Heart left ventricle (tissue), 16 donors: ENCODE data around the gene RGPD6. TPM values are rescaled to one million over a fixed set of nuclear protein-coding genes. Genes with fewer than 3 reads are reported as not detected.
A peak's percentile ranks its signal among the peaks of the same experiment; 100 is the strongest.
"Not testable (repeated sequence)": the region's sequence is repeated elsewhere in the genome, so short reads cannot be mapped to it uniquely, and the experiment has no call there.

Experiments
- ATAC-seq, 4 donors: fragments of 200-7000 bp; cut with Tn5 transposase; one replicate each; pipeline ENCODE4 v1.9.1; 2020 to 2022; ENCODE audit warnings: moderate library complexity in 4 of 4, mild to moderate bottlenecking in 3 of 4, moderate number of reproducible peaks in 1 of 4
- DNase-seq, 5 donors: peaks; one replicate each; pipeline ENCODE4 v3.0.0-alpha.2; 2020
- H3K27ac ChIP-seq, 12 donors: fragments of 200-600 bp; sonication (generic) in 4 of 12; one replicate each; pipeline versions ENCODE4 v1.5.0 to v1.8.0; 2016 to 2022; ENCODE audit warnings: mild to moderate bottlenecking in 2 of 12
- H3K27me3 ChIP-seq, 9 donors: fragments of 200-600 bp; sonication (generic) in 2 of 9; one replicate each; pipeline versions ENCODE4 v1.5.1 to v1.8.0; 2016 to 2022; ENCODE audit warnings: mild to moderate bottlenecking in 3 of 9
- H3K36me3 ChIP-seq, 9 donors: fragments of 200-600 bp; sonication (generic) in 2 of 9; one replicate each; pipeline versions ENCODE4 v1.5.0 to v1.8.0; 2018 to 2022; ENCODE audit warnings: mild to moderate bottlenecking in 2 of 9
- H3K4me1 ChIP-seq, 12 donors: fragments of 200-600 bp; sonication (generic) in 4 of 12; one replicate each; pipeline versions ENCODE4 v1.5.0 to v1.8.0; 2016 to 2022; ENCODE audit warnings: mild to moderate bottlenecking in 3 of 12
- H3K4me3 ChIP-seq, 12 donors: fragments of 200-600 bp; sonication (generic) in 4 of 12; one replicate each; pipeline versions ENCODE4 v1.5.0 to v1.8.0; 2017 to 2022; ENCODE audit warnings: mild to moderate bottlenecking in 9 of 12, moderate library complexity in 4 of 12
- H3K9me3 ChIP-seq, 12 donors: fragments of 200-600 bp; sonication (generic) in 4 of 12; one replicate each; pipeline versions ENCODE4 v1.5.0 to v1.8.0; 2016 to 2022; ENCODE audit warnings: mild to moderate bottlenecking in 1 of 12
- WGBS, 4 donors: extraction: QIAGEN DNeasy Blood & Tissue Kit in 2 of 4; methylation state at CpG; one replicate each; pipeline versions ENCODE4 v1.1.5 to v1.1.7; 2013 to 2018; 5-methylcytosine and 5-hydroxymethylcytosine counted together
- intact Hi-C, 10 donors: fragments of 100-400 bp; cut with DNase I; formaldehyde crosslinking; loops; one replicate each; pipeline versions ENCODE4 v1.11.1 to v1.14.2; 2022
- polyA plus RNA-seq, 2 donors: library from polyadenylated mRNA; stranded (reverse); fragments of 200-250 nt; gene quantifications; one replicate each; pipeline ENCODE4 v1.2.3, GENCODE V29; 2013
- total RNA-seq, 9 donors: library from RNA; depleted of rRNA in 2 of 9; stranded (reverse); fragments of >200 nt in 2 of 9; fragmentation: NEBNext Ultra II Directional in 3 of 9; extraction: Animal tissue kit (Norgen Biotek cat#: 25700) in 3 of 9; gene quantifications; one replicate each; pipeline versions ENCODE4 v1.1.0 to v1.2.4, GENCODE V29; 2016 to 2023
- donor health status: ischemic (EF 13 %, LVEDD 7.1; RV severe dilation, severe dysfunction).
- donor health status: healthy with polysubstance abuse.
- donor health status: DM: no; HTN: yes; CAD: no.
- donor health status: DM: no; HTN: no; CAD: no.
- donor health status: ischemic (EF 25% LVEDD 6.9; RV normal size, moderate dysfunction).
- donor health status: ischemic (EF 25% LVEDD 5.7; RV mildly dilated, moderate dysfunction).
- donor health status: healthy.
- donor health status: DM: yes; HTN: yes; CAD: no.
- donor health status: ischemic (EF 35%, LVEDD 5.7; RV mildly dilated, moderate dysfunction).
- donor health status: nonischemic (EF 11% LVEDD 7.7; RV severe dilation, severe dysfunction).
- donor health status: DM: yes; HTN: yes; CAD: no.
- donor health status: PGD.
- donor health status: ischemic (EF 29% LVEDD 5.4; RV normal size, mild dysfunction).
- donor health status: nonischemic (EF 23%, LVEDD 6.1; RV moderate dilation, normal function).

Gene RGPD6
- total and polyA plus RNA-seq, 11 donors = 8.7 to 23.9 (median 15.3) TPM

DNA sequence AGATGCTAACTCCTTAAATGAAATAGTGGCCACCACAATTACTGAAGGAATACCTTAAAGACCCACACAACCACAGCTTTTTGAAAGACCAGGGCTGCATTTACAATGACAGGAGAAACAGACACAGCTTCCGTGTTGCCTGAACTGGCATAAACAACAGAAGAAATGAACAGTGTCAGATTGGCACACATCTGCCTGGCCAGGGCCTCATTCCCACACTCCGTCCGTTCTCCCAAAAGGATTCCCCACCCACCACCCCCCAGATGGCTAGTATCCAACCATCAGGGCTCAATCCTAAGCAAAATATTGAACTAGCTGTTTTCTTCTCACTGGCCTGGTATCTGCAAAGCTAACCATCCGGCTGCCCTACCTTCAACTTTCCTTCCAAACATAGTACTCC is 96.9 kb downstream of the RGPD6 start:
- H3K36me3 ChIP-seq, DNase-seq, H3K27me3 ChIP-seq, H3K4me1 ChIP-seq, ATAC-seq, H3K9me3 ChIP-seq, H3K27ac ChIP-seq, intact Hi-C loops, H3K4me3 ChIP-seq: not testable (repeated sequence)
- no CpG with 5 or more reads among the region's 4 CpGs for WGBS, 4 donors

- intact Hi-C loops, H3K27me3 ChIP-seq, H3K27ac ChIP-seq, DNase-seq, H3K36me3 ChIP-seq, H3K4me1 ChIP-seq, H3K9me3 ChIP-seq, H3K4me3 ChIP-seq, ATAC-seq: not testable (repeated sequence)
- WGBS, 4 donors = no CpG with 5 or more reads among the region's 7 CpGs
These were observed 99.7 kb downstream of the RGPD6 start for GRCh38 chr2:110477370-110477769.

DNA sequence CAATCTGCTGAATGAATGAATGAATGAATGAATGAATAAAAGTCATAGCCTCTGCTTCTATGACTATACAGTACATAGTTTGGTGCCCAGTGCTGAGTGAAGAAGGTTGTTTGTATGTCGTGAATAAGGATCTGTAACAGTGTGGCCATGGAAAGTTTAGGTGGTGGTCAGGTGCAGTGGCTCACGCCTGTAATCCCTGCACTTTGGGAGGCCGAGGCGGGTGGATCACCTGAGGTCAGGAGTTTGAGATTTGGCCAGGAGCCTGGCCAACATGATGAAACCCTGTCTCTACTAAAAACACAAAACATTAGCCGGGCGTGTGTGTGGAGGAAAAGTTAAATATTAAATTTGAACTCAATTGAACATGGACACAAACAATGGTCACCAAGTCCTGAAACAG is 100.1 kb downstream of the RGPD6 start:
- ATAC-seq, intact Hi-C loops: not testable (repeated sequence)
- WGBS, 4 donors = no CpG with 5 or more reads among the region's 6 CpGs

GRCh38 chr2:110475627-110476359 is 101.2 kb downstream of the RGPD6 start:
- DNase-seq, intact Hi-C loops, H3K36me3 ChIP-seq, H3K27ac ChIP-seq, H3K9me3 ChIP-seq, ATAC-seq, H3K4me3 ChIP-seq, H3K27me3 ChIP-seq, H3K4me1 ChIP-seq: not testable (repeated sequence)
- no CpG with 5 or more reads among the region's 3 CpGs for WGBS, 4 donors

More for the DNA sequence above, 100.1 kb downstream of the RGPD6 start:
- H3K9me3 ChIP-seq, H3K27ac ChIP-seq, H3K4me3 ChIP-seq, DNase-seq, H3K36me3 ChIP-seq, H3K27me3 ChIP-seq, H3K4me1 ChIP-seq: not testable (repeated sequence)

DNA sequence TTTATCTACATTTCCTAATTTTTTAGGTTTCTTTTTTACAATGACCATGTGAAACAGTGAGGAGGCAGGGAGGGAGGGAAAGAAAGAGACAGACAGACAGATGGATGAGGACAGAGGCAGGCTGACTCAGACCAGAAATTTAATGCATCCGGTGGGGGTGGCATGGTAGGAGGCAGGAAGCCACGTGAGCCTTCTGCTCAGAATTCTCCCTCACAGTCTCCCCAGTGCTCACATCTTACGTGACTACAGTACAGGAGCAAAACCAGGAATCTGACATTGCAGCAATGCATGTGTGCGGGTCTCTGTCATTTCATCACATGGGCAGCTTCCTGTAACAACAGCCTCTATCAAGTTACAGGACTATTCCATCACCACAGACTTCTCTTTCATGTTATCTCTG is 102.1 kb downstream of the RGPD6 start:
- intact Hi-C loops, H3K4me3 ChIP-seq, DNase-seq, H3K27ac ChIP-seq, H3K4me1 ChIP-seq, H3K9me3 ChIP-seq, H3K36me3 ChIP-seq, H3K27me3 ChIP-seq: not testable (repeated sequence)
- WGBS, 4 donors = no CpG with 5 or more reads among the region's 4 CpGs
- ATAC-seq = peak in 2 of 4 donors; percentile 23 to 34

GRCh38 chr2:110473059-110473358 is 104.0 kb downstream of the RGPD6 start:
- H3K27ac ChIP-seq, DNase-seq, H3K4me1 ChIP-seq, H3K27me3 ChIP-seq, intact Hi-C loops, H3K4me3 ChIP-seq, H3K36me3 ChIP-seq, H3K9me3 ChIP-seq: not testable (repeated sequence)
- no CpG with 5 or more reads among the region's 3 CpGs for WGBS, 4 donors
- ATAC-seq = peak in 2 of 4 donors; percentile 15 to 44

GRCh38 chr2:110472171-110473058 is 104.6 kb downstream of the RGPD6 start, which contains the start of gene LIMS4:
LIMS4 (minus strand) TSS chr2:110472816; CDS start chr2:110472778, 38 bp downstream.
- H3K27me3 ChIP-seq, intact Hi-C loops, H3K9me3 ChIP-seq, H3K4me1 ChIP-seq, DNase-seq, H3K4me3 ChIP-seq, H3K36me3 ChIP-seq, H3K27ac ChIP-seq: not testable (repeated sequence)
- ATAC-seq = peak; percentile 96 to 99 (median 98)
- no CpG with 5 or more reads among the region's 29 CpGs for WGBS, 4 donors

GRCh38 chr2:110468921-110469320 is 108.1 kb downstream of the RGPD6 start:
- intact Hi-C loops, H3K27ac ChIP-seq, ATAC-seq, H3K9me3 ChIP-seq, H3K4me3 ChIP-seq, H3K27me3 ChIP-seq, DNase-seq, H3K4me1 ChIP-seq, H3K36me3 ChIP-seq: not testable (repeated sequence)
- WGBS, 4 donors = no CpG with 5 or more reads among the region's 7 CpGs

DNA sequence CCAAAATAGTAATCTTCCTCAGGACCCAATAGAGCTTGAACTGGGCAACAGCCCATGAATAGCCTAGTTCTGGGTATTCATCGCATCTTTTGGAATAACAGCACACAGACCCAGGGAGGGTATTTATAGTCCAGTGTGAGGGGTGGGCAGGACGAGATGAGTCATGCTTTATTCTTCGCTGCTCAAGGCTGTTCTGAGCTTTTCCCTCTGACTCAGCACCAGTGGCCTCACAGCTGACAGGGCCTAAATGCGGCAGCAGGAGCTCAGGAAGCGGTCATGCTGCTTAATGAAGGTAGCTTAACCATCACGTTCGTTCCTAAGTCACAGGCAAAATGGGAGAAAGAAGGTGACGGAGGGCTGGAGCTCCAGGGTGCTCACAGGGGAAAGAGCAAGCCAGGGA is 111.7 kb downstream of the RGPD6 start:
- DNase-seq, H3K27ac ChIP-seq, H3K9me3 ChIP-seq, H3K4me1 ChIP-seq, H3K4me3 ChIP-seq, H3K27me3 ChIP-seq, H3K36me3 ChIP-seq, intact Hi-C loops: not testable (repeated sequence)
- no CpG with 5 or more reads among the region's 8 CpGs for WGBS, 4 donors
- peak; percentile 47 to 91 (median 86) for ATAC-seq
